Activated T-helper 2 cell treated with anti-CD3 and anti-CD28 coated beads, Interferon-gamma antibody, Interleukin-2, Interleukin-4, amounts not matched to agents 10 μg/mL and 5 μg/mL and 100 μg/mL, durations not matched to agents 14 hours and 24 hours and 36 hours (primary cell): ENCODE results near the gene SLC2A2. TPM values are rescaled to one million over a fixed set of nuclear protein-coding genes. Genes with fewer than 3 reads are reported as not detected.
"Not testable (repeated sequence)": the region's sequence is repeated elsewhere in the genome, so short reads cannot be mapped to it uniquely, and the experiment has no call there.

ENCODE experiments used
- DNase-seq: peaks from one replicate; pipeline ENCODE4 v3.0.0; 2021; ENCODE audit warnings: low spot score
- H3K27ac Mint-ChIP-seq: one replicate; pipeline ENCODE4 v1.8.0; 2021; ENCODE audit warnings: mixed read lengths
- H3K27me3 Mint-ChIP-seq: one replicate; pipeline ENCODE4 v1.8.0; 2021; ENCODE audit warnings: low read depth, mixed read lengths
- H3K36me3 Mint-ChIP-seq: one replicate; pipeline ENCODE4 v1.8.0; 2021; ENCODE audit warnings: low read depth, mixed read lengths
- H3K4me1 Mint-ChIP-seq: one replicate; pipeline ENCODE4 v1.8.0; 2021; ENCODE audit warnings: low read depth, mixed read lengths
- H3K4me3 Mint-ChIP-seq: one replicate; pipeline ENCODE4 v1.8.0; 2021; ENCODE audit warnings: low read depth, mild to moderate bottlenecking, moderate library complexity, mixed read lengths
- H3K9me3 Mint-ChIP-seq: one replicate; pipeline ENCODE4 v1.8.0; 2021; ENCODE audit warnings: mixed read lengths
- intact Hi-C: fragments of 100-400 bp; cut with micrococcal nuclease; formaldehyde crosslinking; loops from one replicate; pipeline ENCODE4 v1.15.1; 2023
- total RNA-seq: library from RNA; stranded (reverse); gene quantifications from 2 replicates; pipeline ENCODE4 v1.2.3, GENCODE V29; 2022

The SLC2A2 gene
- total RNA-seq, 1 donor from 2014 or later, result not detected

DNA sequence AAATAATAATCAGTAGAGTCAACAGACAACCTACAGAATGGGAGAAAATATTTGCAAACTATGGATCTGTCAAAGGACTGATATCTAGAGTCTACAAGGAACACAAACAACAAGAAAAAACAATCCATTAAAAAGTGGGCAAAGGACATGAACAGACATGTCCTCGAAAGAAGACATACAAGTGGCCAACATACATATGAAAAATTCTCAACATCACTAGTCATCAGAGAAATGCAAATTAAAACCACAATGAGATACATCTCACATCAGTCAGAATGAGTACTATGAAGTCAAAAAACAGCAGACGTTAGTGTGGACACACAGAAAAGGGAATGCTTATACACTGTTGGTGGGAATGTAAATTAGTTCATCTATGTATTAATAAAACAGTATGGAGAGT is 33.7 kb downstream of the SLC2A2 start:
- no peak overlapping the region for H3K27ac Mint-ChIP-seq
- no peak for DNase-seq
- H3K9me3 Mint-ChIP-seq, result no peaks in the 10 kb centered on the region
- no peaks in the 10 kb centered on the region for H3K36me3 Mint-ChIP-seq
- no peaks in the 10 kb centered on the region for H3K4me1 Mint-ChIP-seq
- H3K27me3 Mint-ChIP-seq, result peaks cover 21% of the 10 kb centered on the region
- intact Hi-C loops, result no loop called here
- H3K4me3 Mint-ChIP-seq, result no peak overlapping the region

DNA sequence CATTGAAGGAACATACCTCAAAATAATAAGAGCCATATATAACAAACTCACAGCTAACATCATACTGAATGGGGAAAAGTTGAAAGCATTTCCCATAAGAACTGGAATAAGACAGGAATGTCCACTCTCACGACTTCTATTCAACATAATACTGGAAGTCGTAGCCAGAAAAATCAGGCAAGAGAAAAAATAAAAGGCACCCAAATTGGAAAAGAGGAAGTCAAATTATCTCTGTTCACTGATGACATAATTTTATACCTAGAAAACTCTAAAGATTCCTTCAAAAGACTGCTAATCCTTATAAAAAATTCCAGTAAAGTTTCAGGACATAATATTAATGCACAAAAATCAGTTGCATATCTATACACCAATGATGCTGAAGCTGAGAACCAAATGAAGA is 34.9 kb downstream of the SLC2A2 start:
- no peaks in the 10 kb centered on the region for H3K36me3 Mint-ChIP-seq
- DNase-seq, result no peak
- H3K4me1 Mint-ChIP-seq, result no peaks in the 10 kb centered on the region
- H3K9me3 Mint-ChIP-seq, result no peaks in the 10 kb centered on the region
- no peak overlapping the region for H3K4me3 Mint-ChIP-seq
- intact Hi-C loops, result no loop called here
- H3K27ac Mint-ChIP-seq, result no peak overlapping the region
- H3K27me3 Mint-ChIP-seq, result peaks cover 26% of the 10 kb centered on the region

DNA sequence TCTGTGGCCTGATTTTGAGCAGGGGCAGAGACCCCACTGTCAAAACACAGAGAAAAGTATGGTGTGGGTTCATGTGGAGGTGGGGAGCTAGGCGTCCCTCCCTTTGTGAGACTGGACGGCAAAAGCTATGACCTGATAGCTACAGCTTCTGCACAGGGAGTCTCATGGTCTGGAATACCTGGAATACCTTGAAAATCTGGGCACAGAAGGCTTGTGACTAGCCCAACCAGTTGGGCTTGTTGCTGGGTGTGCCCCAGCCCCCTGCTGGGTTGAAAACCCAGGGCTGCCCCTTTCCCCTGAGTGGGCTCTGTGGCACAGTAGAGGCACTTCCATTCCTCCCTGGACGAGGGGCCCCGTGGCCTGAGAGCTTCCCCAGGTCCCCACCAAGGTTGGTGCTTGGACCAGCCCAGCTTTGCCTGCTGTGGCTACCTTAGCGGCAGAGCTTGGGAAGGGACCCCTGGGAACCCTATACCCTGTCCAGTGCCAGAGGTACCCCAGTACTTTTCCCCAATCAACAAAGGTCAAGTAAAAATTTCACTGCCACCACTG is 37.3 kb downstream of the SLC2A2 start:
- Mint-ChIP-seq H3K27ac (no peak overlapping the region), H3K27me3 (peaks cover 32% of the 10 kb centered on the region), H3K9me3 (no peaks in the 10 kb centered on the region), H3K4me3 (no peak overlapping the region), H3K36me3 (no peaks in the 10 kb centered on the region), H3K4me1 (no peaks in the 10 kb centered on the region)
- no peak for DNase-seq
- intact Hi-C loops, result no loop called here

DNA sequence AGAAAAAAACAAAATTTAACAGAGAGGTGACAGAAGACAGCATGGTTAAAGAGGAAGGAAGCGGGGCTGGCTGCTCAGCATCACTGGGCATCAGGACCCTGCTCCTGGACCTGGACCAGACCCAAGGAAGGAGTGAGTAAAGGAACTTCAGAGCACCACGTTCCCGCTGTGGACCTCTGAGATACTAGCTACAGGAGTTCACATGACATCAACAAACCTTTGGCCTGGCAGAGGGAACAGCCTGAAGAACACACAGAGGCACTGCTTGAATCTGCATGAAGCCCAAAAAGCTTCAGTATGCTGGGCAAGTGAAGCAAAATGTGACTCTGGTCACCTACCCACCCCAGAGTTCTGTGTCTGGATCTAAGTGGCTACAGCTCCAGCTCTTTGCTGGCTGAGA is 38.1 kb downstream of the SLC2A2 start:
- Mint-ChIP-seq H3K4me3 (no peak overlapping the region), H3K27ac (no peak overlapping the region), H3K4me1 (no peaks in the 10 kb centered on the region), H3K36me3 (no peaks in the 10 kb centered on the region), H3K27me3 (peaks cover 36% of the 10 kb centered on the region), H3K9me3 (no peaks in the 10 kb centered on the region)
- DNase-seq, result no peak
- intact Hi-C loops, result no loop called here

DNA sequence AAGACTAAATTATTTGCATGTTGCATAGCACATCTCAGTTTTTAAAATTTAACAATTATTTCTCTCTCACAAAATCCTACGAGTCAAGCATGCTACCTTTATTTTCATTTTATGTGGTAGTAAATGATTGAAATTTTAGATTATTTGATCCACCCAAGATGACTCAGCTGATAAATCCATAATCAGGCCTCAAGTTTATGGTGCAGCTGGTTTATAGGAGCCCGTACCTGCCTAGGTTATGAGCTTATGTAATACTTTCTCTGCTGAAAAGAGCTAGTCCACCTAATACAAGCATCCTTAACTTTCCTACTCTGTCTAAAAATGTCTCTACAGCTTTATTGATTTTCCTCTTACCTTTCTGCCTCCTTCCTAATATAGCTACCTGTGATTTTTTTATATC is 41.2 kb downstream of the SLC2A2 start:
- peaks cover 35% of the 10 kb centered on the region for H3K27me3 Mint-ChIP-seq
- no peak for DNase-seq
- no peaks in the 10 kb centered on the region for H3K9me3 Mint-ChIP-seq
- H3K4me1 Mint-ChIP-seq, result no peaks in the 10 kb centered on the region
- no peak overlapping the region for H3K4me3 Mint-ChIP-seq
- intact Hi-C loops, result no loop called here
- H3K36me3 Mint-ChIP-seq, result no peaks in the 10 kb centered on the region
- H3K27ac Mint-ChIP-seq, result no peak overlapping the region

DNA sequence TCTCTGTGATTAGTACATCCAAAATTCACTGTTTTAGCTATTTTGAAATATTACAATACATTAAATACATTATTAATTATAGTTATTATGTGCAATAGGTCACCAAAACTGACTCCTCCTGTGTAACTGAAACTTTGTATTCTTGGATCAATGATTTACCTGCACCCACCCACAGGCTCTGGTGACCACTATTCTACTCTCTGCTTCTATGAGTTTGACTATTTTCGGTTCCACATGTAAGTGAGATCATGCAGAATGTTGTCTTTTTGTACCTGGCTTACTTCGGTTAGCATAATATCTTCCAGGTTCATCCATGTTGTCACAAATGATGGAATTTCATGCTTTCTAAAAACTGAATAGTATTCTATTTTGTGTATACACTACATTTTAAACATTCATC is 43.8 kb downstream of the SLC2A2 start:
- DNase-seq, result no peak
- peaks cover 37% of the 10 kb centered on the region for H3K27me3 Mint-ChIP-seq
- no peak overlapping the region for H3K27ac Mint-ChIP-seq
- intact Hi-C loops, result no loop called here
- H3K4me3 Mint-ChIP-seq, result no peak overlapping the region
- no peaks in the 10 kb centered on the region for H3K36me3 Mint-ChIP-seq
- no peaks in the 10 kb centered on the region for H3K9me3 Mint-ChIP-seq
- no peaks in the 10 kb centered on the region for H3K4me1 Mint-ChIP-seq

DNA sequence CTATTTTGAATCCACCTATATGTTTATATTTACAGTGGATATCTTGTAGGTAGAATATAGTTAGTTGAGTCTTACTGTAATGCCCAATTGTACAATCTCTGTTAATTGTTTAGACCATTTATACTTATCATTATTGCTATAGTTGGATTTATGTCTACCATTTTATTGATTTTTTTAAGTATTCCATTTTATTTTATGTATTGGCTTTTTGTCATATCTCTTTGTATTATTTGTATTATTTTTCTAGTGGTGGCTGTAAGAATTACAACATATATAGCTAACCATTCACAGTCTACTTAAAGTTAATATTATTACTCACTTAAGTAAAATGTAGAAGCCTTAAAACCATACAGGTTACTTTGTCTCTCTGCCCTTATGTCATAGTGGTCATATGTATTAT is 46.1 kb downstream of the SLC2A2 start:
- Mint-ChIP-seq H3K27ac (no peak overlapping the region), H3K36me3 (no peaks in the 10 kb centered on the region)
- intact Hi-C loops, result no loop called here

DNA sequence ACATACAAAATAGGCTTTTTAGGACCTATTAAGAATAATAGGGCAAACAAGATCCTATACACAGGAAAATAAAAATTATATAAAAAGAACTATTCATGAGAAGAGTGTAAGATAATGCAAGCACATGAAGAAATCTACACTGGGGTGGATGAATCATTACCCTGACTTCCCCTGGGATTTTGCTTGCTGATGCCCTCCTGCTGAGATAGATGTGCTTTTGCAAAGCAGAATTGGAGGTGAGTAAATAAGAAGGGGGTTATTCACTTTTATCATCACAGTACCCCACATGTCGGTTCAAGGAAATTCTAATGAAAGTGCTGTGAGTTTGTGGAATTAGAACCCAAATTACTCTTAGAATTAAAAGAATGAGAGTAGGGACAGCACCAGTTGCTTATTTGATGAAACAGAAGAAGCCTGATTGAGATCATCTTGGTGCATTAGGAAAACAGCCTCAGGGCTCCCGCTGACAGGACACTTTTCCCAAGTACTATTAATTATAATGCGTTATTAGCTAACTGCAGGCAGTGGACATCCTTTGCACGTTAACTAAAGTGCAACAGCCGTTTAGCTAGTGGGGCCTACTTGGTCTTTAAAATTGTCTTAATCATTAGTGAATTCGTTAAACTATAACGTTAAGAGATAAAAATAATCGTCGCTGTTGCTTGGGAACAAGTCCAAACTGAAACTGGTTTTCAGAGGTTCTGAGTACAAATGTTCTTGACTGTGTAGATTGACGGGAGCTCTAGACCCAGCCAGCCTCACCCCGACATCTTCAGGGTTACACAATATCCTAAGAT is 48.4 kb downstream of the SLC2A2 start:
- Mint-ChIP-seq H3K27me3 (peaks cover 15% of the 10 kb centered on the region), H3K4me3 (no peak overlapping the region), H3K27ac (no peak overlapping the region), H3K9me3 (no peaks in the 10 kb centered on the region), H3K36me3 (no peaks in the 10 kb centered on the region), H3K4me1 (no peaks in the 10 kb centered on the region)
- DNase-seq, result no peak
- intact Hi-C loops, result no loop called here

More for the DNA sequence above, 46.1 kb downstream of the SLC2A2 start:
- H3K9me3 Mint-ChIP-seq, result no peaks in the 10 kb centered on the region
- H3K27me3 Mint-ChIP-seq, result peaks cover 22% of the 10 kb centered on the region
- H3K4me1 Mint-ChIP-seq, result no peaks in the 10 kb centered on the region
- no peak overlapping the region for H3K4me3 Mint-ChIP-seq
- DNase-seq, result no peak

DNA sequence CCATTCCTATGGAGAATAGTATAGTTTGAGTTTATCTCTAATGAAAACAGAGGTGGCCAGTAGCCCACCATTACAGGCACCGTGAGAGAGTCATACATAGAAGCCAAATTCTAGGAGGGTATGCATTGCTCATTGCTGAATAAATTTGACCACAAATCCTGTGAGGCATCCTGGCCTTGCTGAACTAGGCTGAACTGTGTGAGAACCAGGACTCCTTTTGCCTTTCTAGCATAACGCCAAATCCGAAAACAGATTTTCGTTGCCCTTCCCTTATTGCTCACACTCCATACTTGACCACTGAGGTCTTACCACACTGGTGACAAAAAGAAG is 50.4 kb downstream of the SLC2A2 start:
- H3K36me3 Mint-ChIP-seq, result no peaks in the 10 kb centered on the region
- H3K9me3 Mint-ChIP-seq, result no peaks in the 10 kb centered on the region
- H3K4me1 Mint-ChIP-seq, result no peaks in the 10 kb centered on the region
- no peak overlapping the region for H3K4me3 Mint-ChIP-seq
- H3K27ac Mint-ChIP-seq, result no peak overlapping the region
- intact Hi-C loops, result no loop called here
- H3K27me3 Mint-ChIP-seq, result peaks cover 25% of the 10 kb centered on the region
- no peak for DNase-seq

DNA sequence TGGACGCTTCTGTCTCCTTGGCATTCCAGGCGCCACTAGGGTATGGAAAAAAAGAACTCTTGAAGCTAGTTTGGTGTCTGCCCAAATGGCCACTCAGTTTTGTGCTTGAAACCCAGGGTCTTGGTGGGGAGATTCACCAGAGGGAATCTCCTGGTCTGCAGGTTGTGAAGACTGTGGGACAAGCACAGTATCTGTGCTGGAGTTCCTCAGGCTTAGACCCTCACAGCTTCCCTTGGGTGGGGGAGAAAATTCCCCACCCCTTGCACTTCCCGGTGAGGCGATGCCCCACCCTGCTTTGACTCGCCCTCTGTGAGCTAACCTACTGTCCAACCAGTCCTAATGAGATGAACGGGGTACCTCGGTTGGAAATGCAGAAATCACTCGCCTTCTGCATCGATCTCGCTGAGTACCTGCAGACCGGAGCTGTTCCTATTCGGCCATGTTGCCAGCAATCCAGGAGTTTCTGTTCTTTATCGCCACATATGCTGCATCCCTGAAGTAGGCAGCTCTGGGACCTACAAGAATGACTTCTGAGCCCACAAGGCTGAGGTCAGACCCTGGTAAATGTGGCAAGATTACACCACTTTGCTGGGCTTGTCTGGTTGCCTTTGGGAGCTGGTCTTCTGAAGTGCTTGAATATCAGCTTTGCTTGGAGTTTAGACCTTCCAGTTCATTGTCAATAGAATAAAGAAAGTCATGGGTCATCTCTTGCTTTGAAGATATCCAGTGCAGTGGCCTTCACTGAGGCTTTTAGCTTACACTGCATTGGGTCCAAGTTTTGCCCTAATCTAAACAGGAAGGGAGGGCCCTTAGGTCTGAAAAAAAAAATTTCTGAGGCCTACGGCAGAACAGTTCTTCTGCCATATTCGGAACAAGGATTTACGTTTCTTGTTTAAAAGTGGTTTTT is 51.0 kb downstream of the SLC2A2 start:
- no peak for DNase-seq

DNA sequence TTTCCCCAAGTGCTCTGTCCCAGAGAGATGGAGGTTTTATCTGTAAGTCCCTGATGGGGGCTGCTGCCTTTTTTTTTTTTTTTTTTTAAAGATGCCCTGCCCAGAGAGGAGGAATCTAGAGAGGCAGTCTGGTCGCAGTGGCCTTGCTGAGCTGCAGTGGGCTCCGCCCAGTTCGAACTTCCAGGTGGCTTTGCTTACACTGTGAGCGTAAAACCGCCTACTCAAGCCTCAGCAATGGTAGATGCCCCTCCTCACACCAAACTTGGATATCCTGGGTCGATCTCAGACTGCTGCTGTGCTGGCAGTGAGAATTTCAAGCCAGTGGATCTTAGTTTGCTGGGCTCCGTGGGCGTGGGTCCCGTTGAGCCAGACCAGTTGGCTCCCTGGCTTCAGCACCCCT is 51.6 kb downstream of the SLC2A2 start:
- H3K4me3 Mint-ChIP-seq, result no peak overlapping the region
- no peaks in the 10 kb centered on the region for H3K36me3 Mint-ChIP-seq
- no peak for DNase-seq
- intact Hi-C loops, result no loop called here
- H3K27ac Mint-ChIP-seq, result no peak overlapping the region
- no peaks in the 10 kb centered on the region for H3K4me1 Mint-ChIP-seq
- H3K27me3 Mint-ChIP-seq, result peaks cover 18% of the 10 kb centered on the region
- H3K9me3 Mint-ChIP-seq, result no peaks in the 10 kb centered on the region

More for the DNA sequence above, 51.0 kb downstream of the SLC2A2 start:
- H3K9me3 Mint-ChIP-seq, result no peaks in the 10 kb centered on the region
- H3K36me3 Mint-ChIP-seq, result no peaks in the 10 kb centered on the region
- H3K4me1 Mint-ChIP-seq, result no peaks in the 10 kb centered on the region
- peaks cover 23% of the 10 kb centered on the region for H3K27me3 Mint-ChIP-seq
- H3K27ac Mint-ChIP-seq, result no peak overlapping the region
- intact Hi-C loops, result no loop called here
- H3K4me3 Mint-ChIP-seq, result no peak overlapping the region

DNA sequence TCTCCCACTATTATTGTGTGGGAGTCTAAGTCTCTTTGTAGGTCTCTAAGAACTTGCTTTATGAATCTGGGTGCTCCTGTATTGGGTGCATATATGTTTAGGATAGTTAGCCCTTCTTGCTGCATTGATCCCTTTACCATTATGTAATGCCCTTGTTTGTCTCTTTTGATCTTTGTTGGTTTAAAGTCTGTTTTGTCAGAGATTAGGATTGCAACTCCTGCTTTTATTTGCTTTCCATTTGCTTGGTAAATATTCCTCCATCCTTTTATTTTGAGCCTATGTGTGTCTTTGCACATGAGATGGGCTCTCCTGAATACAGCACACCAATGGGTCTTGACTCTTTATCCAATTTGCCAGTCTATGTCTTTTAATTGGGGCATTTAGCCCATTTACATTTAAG is 53.6 kb downstream of the SLC2A2 start:
- H3K4me3 Mint-ChIP-seq, H3K9me3 Mint-ChIP-seq, H3K27ac Mint-ChIP-seq, H3K36me3 Mint-ChIP-seq, intact Hi-C loops, DNase-seq, H3K4me1 Mint-ChIP-seq: not testable (repeated sequence)
- peaks cover 14% of the 10 kb centered on the region for H3K27me3 Mint-ChIP-seq

DNA sequence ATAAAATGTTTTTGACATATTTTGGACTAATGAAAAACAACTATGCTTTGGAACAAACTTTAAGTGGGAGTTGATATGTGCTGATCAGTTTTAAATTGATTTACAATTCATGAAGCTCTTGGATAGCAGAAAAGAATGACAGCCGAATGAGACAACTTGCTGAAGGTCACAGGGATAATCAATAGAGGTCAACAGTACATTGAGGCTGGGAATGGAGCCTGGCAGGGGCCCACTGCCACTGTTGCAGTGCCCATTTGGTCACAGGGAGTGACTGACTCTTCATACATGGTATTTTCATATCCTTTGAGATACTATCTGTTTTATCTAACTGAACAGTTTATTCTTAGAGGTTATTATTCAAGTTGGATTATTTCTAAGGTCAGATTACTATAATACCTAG is 59.4 kb downstream of the SLC2A2 start:
- H3K27me3 Mint-ChIP-seq, result peaks cover 21% of the 10 kb centered on the region
- intact Hi-C loops, result loop anchor here (10.0 kb wide), 1 partner anchor 218 kb away; no protein-coding TSS in a partner anchor
- no peaks in the 10 kb centered on the region for H3K4me1 Mint-ChIP-seq
- H3K36me3 Mint-ChIP-seq, result no peaks in the 10 kb centered on the region
- no peak overlapping the region for H3K27ac Mint-ChIP-seq
- DNase-seq, result no peak
- no peaks in the 10 kb centered on the region for H3K9me3 Mint-ChIP-seq
- H3K4me3 Mint-ChIP-seq, result no peak overlapping the region
